Activated CD4-positive, alpha-beta T cell treated with anti-CD3 and anti-CD28 coated beads for 4 hours (primary cell): ENCODE results near the gene ABR.
"Not testable (repeated sequence)": the region's sequence is repeated elsewhere in the genome, so short reads cannot be mapped to it uniquely, and the experiment has no call there.

ENCODE experiments used
- DNase-seq, 2 donors: peaks; one replicate each; pipeline ENCODE4 v3.0.0-alpha.2; 2020

The ABR gene

GRCh38 chr17:1173432-1174262 is 6.1 kb downstream of the ABR start:
- no peak for DNase-seq

DNA sequence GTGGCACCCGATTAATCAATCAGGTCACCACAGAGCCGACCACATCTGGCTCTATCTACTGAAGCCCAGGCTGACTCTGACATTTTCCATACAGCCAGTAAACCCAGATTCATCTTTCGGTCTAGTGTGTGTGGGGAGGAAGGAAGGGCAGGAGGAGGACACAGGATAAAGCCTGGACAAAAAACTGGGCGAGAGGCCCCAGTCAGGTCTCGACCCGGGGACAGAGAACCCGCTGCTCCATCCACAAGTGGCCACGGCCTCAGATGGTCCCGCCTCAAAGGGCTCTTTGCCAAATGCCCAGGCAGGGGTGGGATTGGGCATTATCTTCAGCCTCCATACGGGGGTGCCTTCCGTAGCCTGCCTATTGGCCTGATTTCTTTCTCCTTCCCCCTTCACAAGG is 7.8 kb downstream of the ABR start:
- no peak for DNase-seq

- DNase-seq: no peak
Measured at GRCh38 chr17:1170739-1171138, 9.0 kb downstream of the ABR start.

- DNase-seq: no peak
Measured at GRCh38 chr17:1169929-1170312, 9.9 kb downstream of the ABR start.

DNA sequence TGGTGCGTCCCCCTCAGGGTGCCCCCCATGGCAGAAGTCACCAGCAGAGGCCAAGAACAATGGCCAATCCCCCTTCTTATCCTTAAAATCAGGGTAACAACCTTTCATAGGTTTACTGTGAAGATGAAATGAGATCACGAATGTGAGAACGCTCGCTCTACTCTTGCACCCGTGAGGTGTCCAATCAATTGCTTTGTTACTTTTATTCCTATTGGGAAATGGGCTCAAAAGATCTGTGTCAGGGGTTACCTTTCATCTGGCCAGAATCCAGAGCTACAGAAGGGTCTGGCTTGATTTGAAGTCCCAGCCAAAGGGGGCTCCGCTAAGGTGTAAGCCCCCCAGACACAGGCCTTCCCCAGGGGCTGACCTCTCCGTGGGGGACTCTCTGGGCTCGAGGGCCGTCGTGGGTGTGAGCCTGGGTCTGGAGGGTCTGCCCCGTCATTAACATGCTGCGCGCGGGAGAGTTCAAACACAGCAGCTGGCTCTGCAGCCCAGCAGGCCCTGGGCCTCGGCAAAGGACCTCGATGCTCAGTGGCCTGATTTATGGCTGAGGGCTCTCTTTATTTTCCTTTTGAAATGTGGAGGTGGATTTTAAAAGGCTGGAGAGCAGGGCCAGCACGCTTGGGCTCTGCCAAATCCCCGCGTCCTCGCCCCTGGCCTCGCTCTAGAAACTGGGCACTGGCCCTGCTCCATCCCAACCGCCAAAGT is 10.4 kb downstream of the ABR start:
- DNase-seq: no peak

DNA sequence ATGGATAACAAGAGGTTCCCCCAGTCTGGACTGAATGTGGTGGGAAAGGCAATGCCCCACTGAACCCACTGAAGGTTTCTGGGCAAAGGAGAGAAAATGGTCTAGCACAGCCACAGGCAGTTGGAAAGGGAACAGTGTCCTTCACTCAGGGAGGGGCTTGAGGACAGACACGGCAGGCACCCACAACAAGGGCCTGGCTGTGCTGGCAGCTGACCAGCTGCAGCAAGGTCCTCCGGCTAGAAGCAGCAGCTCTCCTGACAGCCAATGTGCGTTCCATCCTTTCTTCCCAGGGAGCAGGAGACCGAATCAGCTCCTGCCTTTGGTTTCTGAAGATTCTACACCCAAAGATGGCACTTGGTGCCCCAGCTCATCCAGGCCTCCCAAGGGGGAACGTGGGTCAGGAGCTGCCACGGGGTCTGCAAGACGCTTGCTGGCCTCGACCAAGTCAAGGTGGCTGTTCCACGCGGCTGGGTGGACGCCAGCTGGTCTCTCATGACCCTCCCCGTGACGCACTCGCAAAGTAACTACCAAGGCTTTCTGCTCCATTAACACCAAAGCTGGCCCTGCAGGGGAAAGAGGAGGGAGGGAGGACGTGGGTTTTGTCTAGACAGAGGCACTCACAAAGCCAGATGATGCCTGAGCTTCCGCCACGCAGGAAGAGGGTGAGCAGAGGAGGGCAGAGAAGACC is 11.1 kb downstream of the ABR start:
- no peak for DNase-seq

GRCh38 chr17:1166276-1166675 is 13.5 kb downstream of the ABR start:
- DNase-seq: no peak

GRCh38 chr17:1165836-1166235 is 13.9 kb downstream of the ABR start:
- no peak for DNase-seq

DNA sequence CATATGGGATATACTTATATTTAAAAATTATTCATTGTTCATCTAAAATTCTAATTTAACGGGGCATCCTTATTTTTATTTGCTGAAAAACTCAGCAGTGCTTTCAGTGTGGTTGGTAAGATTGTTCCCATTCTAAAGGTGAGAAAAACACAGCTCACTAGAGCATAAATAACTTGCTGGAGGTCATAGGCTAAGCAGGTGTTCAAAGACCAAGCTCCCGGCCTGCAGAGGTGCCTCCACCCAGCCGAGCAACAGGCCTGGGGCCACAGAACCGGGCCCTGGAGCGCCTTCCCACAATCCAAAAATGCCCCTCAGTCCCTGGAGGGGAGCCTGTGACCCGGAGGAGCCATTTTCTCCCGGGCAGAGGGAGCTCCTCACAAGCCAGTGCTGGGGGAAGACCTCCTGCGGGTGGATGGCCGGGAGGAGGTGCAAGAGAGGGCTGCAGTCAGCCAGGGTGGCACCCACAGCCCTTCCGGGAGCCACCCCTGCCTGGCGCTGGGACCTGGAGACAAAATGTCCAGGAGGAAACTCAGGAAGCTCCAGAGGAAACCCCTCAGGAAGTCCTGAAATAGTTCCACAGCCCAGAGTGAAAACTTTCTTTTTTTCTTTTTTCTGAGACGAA is 14.7 kb downstream of the ABR start:
- no peak for DNase-seq

GRCh38 chr17:1162116-1162855 is 17.5 kb downstream of the ABR start:
- DNase-seq: no peak

GRCh38 chr17:1160591-1161390 is 19.0 kb downstream of the ABR start:
- DNase-seq: no peak

DNA sequence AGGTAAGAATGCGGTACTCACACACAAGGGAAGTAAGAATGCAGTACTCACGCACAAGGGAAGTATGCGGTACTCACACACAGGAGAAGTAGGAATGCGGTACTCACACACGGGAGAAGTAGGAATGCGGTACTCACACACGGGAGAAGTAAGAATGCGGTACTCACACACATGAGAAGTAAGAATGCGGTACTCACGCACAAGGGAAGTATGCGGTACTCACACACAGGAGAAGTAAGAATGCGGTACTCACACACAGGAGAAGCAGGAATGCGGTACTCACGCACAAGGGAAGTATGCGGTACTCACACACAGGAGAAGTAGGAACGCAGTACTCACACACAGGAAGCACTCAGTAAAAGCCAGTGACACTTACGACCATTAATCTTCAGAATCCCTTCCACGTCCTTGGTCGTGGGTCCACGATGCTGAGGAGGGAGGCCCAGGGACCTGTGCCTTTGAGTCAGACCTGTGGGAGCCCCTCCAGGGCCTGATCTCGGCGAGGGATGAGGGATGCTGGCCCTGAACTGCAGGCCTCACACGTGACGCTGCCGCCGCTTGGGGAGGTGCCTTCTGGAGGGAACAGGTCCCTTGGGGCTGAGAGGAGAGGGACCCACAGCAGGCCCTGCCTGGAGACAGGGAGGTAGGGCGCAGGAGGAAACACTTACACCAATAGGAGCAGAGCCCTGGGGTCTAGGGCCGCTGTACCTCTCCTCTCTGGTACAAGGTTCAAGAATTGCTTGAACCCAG is 20.2 kb downstream of the ABR start:
- no peak for DNase-seq

- no peak for DNase-seq
Measured at GRCh38 chr17:1158879-1159278, 20.9 kb downstream of the ABR start.

- DNase-seq: no peak
Measured at GRCh38 chr17:1156864-1157263, 22.9 kb downstream of the ABR start.

GRCh38 chr17:1154704-1155103 is 25.1 kb downstream of the ABR start:
- no peak for DNase-seq

GRCh38 chr17:1153795-1154546 is 25.8 kb downstream of the ABR start:
- DNase-seq: no peak

DNA sequence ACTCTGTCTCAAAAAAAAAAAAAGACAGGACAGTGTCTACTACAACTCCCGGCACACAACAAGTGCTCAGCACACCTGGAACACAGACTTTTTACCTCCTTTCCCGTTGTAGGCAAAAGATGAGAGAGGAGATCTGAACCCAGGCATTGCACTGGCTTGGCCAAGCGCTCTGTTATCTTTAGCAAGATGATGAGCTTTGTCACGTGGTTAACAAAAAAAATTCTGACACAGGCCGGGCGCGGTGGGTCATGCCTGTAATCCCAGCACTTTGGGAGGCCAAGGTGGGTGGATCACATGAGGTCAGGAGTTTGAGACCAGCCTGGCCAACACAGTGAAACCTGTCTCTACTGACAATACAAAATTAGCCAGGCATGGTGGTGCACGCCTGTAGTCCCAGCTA is 27.2 kb downstream of the ABR start:
- not testable (repeated sequence) for DNase-seq

- no peak for DNase-seq
Measured at GRCh38 chr17:1150863-1151600, 28.7 kb downstream of the ABR start.

DNA sequence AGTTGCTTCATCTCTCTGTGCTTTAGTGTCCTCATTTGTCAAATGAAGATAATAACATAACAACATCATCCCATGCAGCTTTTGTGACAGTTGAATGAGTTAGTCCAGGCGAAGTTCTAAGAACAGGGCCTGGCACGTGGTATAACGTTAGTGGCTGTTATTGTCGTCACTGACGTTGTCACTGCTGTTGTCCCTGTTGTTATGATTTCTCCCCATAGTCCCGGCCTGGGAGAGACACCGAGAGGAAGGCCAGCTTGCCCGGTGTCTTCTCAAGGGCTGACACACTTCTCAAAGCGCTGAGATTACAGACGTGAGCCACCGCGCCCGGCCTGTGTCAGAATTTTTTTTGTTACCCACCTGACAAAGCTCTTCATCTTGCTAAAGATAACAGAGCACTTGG is 29.9 kb downstream of the ABR start:
- DNase-seq: no peak

GRCh38 chr17:1147664-1148063 is 32.1 kb downstream of the ABR start:
- no peak for DNase-seq
